ENCODE data around the gene APOBEC3A. TPM values are rescaled to one million over a fixed set of nuclear protein-coding genes. Genes with fewer than 3 reads are reported as not detected.

Gene APOBEC3A
- not detected for polyA plus RNA-seq (2013, experiment 1 of 2; ENCODE audit: insufficient read length)
- polyA plus RNA-seq (2013, experiment 2 of 2; ENCODE audit: insufficient read length) = not detected

GRCh38 chr22:38957046-38957770 is at the start of gene APOBEC3A:
Gene APOBEC3A, plus strand, starts transcription at chr22:38957609. Its CDS starts 83 bp downstream, at chr22:38957692.
- DNase-seq = no peak

- no peak for DNase-seq
Measured at GRCh38 chr22:38907767-38908166, 49.6 kb upstream of the APOBEC3A start.

- no peak for DNase-seq
Measured at GRCh38 chr22:38911434-38911833, 46.0 kb upstream of the APOBEC3A start.

- DNase-seq = no peak
Measured at GRCh38 chr22:38919631-38920190, 37.7 kb upstream of the APOBEC3A start.

GRCh38 chr22:38921120-38921519 is 36.3 kb upstream of the APOBEC3A start:
- DNase-seq = no peak

- DNase-seq = no peak
Measured at GRCh38 chr22:38921806-38922205, 35.6 kb upstream of the APOBEC3A start.

GRCh38 chr22:38923463-38924346 is 33.7 kb upstream of the APOBEC3A start:
- peak; percentile 93 for DNase-seq

- DNase-seq = peak; percentile 92
Measured at GRCh38 chr22:38924347-38924952, 33.0 kb upstream of the APOBEC3A start.

- peak; percentile 73 for DNase-seq
Measured at GRCh38 chr22:38925571-38926041, 31.8 kb upstream of the APOBEC3A start.

- peak; percentile 59 for DNase-seq
Measured at GRCh38 chr22:38927033-38927781, 30.2 kb upstream of the APOBEC3A start.

GRCh38 chr22:38930512-38930911 is 26.9 kb upstream of the APOBEC3A start:
- no peak for DNase-seq

- DNase-seq = no peak
Measured at GRCh38 chr22:38935023-38935422, 22.4 kb upstream of the APOBEC3A start.

GRCh38 chr22:38935616-38936015 is 21.8 kb upstream of the APOBEC3A start:
- DNase-seq = no peak

GRCh38 chr22:38936562-38936961 is 20.8 kb upstream of the APOBEC3A start:
- DNase-seq = no peak

GRCh38 chr22:38937036-38937435 is 20.4 kb upstream of the APOBEC3A start:
- no peak for DNase-seq

GRCh38 chr22:38937541-38937940 is 19.9 kb upstream of the APOBEC3A start:
- DNase-seq = no peak

GRCh38 chr22:38938221-38938620 is 19.2 kb upstream of the APOBEC3A start:
- DNase-seq = no peak

GRCh38 chr22:38938925-38939324 is 18.5 kb upstream of the APOBEC3A start:
- no peak for DNase-seq

GRCh38 chr22:38940811-38941384 is 16.5 kb upstream of the APOBEC3A start:
- DNase-seq = no peak

- DNase-seq = no peak
Measured at GRCh38 chr22:38941488-38941987, 15.9 kb upstream of the APOBEC3A start.

GRCh38 chr22:38942702-38943101 is 14.7 kb upstream of the APOBEC3A start:
- DNase-seq = no peak

Data from fibroblast of skin of back (primary cell).